AML-193 (cell line): ENCODE results near the gene PIK3R3.
A peak's percentile ranks its signal among the peaks of the same experiment; 100 is the strongest.

Experiments
- DNase-seq, 2 experiments: peaks; one replicate each; lab custom pipeline; 2025; lab: John Stamatoyannopoulos, UW

The PIK3R3 gene

DNA sequence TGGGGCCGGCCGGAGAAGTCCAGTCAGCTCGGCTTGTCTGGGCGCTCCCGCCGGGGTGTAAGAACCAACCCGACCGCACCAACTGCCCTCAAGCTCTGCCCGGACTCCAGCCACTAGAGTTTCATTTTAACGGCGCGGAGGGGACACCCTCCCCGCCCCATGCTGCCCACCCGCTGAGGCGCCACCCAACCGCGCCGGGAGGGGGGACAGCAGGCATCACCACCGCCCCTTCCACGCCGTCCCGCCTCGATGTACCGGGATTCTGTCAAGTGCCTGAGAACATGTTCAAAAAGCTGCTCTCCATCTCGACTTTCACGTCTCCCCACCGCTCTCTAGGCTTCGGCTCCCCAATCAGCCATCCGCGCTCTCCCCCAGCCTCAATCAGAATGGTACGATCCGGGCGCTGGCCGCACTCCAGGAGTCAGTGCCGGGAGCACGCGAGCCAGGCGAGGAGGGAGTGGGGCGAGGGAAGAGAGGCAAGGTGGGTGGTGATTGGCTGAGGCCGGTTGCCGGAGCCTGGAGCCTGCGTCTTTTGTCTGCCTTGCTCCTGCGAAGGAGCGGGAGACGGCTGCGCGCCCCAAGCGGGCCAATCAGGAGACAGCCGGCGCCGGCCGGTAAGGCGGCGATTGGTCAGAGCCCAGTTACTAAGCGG, at the start of gene PIK3R3:
TSS of gene PIK3R3 (minus strand) at position 101 of the 652 bp plus-strand sequence. CDS start 677 bp downstream, outside the sequence.
- DNase-seq = peak; percentile 81 to 85

DNA sequence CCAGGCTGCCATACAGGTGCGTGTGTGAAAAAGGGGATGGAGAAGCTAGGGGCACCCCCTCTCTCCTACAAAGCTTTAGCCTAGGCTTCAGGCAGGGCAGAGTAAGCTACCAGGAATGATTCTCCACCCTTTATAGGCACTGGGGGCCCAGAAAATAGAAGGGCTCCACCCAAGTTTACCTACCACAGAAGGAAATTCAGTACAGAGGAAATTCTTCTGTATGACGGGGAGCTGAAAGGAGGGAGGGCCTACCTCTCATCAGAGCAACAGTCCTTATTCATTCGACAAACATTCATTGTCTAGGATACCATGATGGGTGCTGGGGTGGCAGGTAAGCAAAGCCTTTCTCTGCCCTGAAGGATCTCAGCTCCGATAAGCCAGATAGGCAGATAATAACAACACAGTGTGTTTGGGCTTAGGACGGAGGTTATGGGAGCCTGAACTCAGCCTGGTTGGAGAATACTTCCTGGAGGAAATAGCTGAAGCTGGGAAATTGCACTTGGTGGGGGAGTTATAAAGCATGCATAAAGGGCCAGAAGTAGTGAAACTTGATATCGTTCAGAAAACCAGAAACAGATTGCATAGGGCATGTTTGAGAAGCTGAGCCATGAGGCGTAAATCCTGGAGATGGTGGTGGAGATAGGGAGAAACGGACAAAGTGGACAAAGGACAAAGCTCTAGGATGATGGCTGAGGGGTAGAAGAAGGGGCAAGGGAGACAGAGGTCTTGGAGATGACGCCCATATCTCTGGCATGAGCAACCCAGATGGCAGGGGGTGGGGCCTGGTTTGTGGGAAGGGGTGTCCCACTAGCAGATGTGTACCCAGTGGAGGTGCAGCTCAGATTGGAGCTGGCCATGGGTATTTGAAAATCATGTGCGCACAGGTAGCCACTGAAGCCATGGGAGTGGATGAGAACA, 49.2 kb upstream of the PIK3R3 start:
- DNase-seq = no peak

DNA sequence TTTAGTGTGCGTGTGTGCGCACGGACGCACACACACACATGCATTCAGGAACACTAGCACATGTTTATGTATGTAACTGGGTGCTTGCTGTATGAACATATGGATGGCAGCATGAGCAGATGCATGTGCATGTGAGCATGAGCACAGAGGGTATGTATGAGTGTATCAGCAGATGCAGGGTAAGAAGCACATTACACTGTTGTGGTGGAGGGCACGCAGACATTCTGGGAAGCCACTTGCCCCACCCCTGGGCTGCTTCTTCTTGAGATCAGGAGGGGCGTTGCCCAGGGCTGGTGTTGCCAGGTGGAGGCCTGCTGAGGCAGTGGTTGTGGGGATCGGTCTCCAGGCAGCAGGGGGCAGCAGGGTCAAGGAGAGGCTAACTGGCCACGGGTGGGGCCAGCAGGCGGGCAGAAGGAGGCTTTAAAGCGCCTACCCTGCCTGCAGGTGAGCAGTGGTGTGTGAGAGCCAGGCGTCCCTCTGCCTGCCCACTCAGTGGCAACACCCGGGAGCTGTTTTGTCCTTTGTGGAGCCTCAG, 47.7 kb upstream of the PIK3R3 start:
- peak; percentile 9 to 16 for DNase-seq

DNA sequence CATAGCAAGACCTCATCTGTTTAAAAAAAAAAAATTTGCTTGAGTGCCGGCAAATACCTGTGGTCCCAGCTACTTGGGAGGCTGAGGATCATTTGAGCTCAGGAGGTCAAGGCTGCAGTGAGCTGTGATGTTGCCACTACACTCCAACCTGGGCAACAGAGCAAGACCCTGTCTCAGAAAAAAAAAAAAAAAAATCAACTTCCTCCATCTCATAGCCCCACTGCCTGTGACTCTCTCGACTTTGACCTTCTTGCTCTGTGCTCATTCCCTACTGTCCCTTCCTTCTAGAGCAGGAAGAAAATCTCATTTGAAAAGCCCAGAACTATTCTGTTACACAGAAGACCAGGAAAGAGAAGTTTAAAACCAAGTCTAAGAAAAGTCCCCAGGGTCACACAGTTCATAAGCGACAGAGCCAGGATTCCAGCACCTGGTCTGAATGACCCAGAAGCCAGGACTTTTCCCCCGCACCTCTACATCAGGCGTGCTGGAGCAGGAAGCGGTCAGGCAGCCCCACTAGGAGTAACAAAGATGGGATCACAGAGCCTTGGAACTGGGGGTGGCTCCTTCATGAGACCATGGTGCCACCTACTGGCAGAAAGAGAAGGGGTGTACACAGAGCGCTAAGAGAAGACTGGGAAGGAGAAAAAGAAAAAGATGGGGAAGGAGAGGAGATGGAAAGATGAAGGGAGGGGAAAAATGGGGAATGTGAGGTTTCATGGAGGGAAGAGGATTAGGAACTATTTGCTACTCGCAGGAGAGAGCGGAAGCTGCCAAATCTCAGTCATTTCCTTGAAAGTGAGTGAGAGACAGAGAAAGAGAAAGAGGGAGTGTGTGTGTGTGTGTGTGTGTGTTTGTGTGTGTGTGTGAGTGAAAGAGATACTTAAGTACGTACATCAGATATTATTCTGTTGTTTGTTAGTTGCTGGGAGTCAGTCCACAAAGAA, 47.0 kb upstream of the PIK3R3 start:
- DNase-seq = peak; percentile 51 to 57

DNA sequence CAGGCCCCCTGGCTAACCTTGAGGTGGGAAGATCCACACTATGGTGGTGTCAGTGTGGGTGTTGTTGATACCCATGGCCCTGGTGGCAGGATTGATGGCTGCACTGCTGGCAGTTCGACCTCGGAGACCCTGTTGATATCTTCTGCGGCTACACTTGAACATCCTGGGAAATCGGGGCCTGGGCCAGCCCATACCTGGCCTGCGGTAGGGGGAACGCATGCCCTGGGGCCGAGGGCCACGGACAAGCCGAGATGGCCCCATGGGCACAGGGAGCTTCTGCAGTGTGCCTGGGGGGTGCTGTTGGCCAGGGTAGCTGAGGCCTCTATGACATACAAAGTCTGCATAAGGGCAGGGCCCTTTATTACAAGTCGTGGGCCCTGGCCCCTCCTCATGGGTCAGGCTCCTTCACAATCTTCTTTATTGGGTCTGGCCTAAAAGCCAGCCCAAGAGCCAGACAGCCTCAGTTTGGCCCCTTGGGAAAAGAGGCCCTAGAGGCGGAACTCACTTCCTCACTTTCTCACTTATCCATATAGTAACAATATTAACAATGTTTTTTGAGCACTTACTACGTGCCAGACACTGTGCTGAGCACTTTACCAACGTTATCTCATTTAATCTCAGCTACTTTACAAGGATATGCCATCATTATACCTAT, 43.9 kb upstream of the PIK3R3 start, which contains the start of gene P3R3URF:
TSS of gene P3R3URF (minus strand) at position 278 of the 655 bp plus-strand sequence. CDS start at position 261, 17 bp downstream.
- no peak for DNase-seq

DNA sequence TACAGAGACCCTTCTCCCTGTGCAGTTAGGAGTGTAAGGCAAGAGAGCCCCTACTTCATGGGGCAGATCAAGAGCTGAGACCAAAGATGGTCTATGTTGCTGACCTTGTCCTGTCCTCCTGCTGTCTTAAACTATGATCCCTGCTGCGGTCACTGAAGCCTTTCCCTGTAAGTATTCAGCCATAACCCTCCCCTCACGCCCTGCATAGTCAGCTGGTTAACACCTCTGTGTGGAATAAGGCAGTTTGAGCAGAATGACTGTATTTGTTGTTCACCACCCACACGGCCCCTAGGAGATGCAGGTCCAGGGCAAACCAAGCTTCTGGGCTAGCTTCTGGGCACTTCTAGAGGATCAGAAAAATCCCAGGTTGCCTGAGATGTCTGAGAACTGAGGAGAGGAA, 42.8 kb upstream of the PIK3R3 start:
- DNase-seq = no peak

DNA sequence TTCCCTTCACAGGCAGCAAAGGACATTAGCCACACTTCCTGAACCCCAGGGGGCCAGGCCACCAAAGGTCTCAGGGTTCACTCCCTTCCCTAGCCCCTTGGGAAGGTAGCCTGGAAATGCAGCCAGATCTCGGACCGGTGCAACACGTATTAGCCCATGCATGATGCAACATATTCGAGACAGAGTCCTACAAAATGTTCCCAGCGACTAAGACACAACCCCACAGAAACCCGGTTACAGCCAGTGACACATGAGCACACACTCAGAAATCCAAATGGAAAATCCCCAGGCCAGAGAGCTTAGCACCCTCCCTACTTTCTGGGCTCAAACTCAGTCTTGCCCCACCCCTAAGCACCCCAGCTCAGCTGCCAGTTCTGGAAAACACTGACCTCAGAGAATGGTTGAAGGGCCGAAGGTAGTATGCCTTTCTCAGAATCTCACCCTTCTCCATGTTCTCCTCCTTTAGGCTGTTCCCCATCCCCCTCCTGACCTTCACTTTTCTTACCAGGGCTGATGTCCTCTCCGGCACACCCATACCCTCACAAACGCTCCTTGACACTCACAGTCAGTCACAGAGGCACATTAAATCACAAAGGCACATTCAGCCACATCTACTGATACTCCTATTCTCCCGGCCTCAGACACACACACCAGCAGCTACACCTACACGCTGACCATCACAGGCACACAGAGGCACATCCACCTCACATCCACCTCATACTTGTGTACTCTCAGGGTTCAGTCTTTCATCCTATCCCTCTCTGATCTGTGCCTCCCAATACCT, 42.2 kb upstream of the PIK3R3 start, which contains the start of gene TSPAN1:
TSS of gene TSPAN1 (plus strand) at position 640 of the 784 bp plus-strand sequence. CDS start 6,021 bp downstream, outside the sequence.
- no peak for DNase-seq

DNA sequence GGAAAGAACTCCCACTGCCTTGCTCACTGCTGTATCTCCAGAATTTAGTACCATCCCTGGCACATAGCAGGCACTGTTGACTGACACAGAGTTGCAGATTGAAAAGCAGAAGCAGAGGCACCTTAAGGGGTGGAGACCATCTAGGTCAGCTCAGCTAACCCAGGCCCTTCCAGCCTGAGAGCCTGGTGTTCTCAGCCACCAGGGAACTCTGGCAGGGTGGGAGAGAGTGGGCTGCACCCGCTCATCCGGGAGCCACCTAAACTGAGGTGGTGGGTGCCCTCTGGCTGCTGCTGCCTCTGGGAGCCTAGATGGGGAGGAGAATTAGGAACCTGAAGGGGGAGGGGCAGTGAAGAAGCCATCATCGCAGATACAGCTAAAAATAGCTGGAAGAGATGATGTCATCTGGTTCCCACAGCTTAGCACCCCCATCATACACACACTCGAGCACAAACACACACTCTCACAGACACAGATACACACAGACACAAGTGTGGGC, 41.0 kb upstream of the PIK3R3 start:
- peak in 1 of 2 experiments; percentile 10 for DNase-seq

DNA sequence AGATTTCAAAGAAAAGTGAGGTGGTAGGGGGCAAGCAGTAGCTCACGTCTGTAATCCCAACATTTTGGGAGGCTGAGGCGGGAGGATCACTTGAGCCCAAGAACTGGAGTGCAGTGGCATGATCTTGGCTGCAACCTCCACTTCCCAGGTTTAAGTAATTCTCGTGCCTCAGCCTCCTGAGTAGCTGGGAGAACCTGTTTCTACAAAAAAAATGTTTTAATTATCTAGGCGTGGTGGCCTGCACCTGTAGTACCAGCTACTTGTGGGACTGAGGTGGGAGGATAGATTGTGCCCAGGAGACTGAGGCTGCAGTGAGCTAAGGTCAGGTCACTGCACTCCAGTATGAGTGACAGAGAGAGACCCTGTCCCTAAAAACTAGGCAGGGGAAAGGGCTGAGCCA, 39.9 kb upstream of the PIK3R3 start:
- no peak for DNase-seq

DNA sequence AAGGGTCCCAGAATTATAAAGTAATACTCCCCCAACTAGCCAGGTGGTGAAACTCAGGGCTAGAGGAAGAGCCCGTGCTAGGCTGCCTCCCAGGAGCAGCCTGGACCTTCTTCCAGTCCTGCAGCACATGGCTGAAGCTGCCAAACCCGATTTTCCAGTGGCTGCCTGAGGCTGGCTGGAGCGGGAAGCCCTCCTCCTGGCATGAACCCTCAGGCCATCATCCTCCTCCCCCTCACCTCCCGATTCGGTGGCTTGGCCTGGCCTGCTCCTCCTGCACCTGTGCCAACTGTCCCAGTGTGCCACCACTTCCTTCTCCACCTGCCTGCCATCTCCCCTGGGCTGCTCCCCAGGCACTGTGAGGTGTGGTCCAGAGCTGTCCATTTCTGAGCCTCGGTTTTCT, 39.4 kb upstream of the PIK3R3 start:
- DNase-seq = no peak

DNA sequence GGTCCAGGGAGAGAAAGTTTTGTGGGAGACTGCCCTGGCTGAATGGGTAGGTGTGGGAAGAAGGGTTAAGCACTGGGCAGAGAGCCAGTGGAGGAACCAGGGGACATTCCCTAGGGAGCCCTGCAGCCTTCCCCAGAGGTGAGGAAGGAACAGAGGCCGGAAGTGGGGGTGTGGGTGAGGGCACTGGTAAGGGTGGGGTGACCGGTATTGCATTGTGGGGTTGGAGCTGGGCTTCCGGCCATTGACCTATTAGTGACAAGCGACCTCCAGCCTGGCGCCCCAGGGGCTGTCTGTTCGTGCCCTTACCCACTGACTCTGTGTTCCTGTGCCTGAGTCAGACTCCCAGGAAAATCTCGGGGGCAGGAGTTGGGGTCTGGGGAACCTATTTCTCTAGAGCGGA, 38.9 kb upstream of the PIK3R3 start:
- no peak for DNase-seq

DNA sequence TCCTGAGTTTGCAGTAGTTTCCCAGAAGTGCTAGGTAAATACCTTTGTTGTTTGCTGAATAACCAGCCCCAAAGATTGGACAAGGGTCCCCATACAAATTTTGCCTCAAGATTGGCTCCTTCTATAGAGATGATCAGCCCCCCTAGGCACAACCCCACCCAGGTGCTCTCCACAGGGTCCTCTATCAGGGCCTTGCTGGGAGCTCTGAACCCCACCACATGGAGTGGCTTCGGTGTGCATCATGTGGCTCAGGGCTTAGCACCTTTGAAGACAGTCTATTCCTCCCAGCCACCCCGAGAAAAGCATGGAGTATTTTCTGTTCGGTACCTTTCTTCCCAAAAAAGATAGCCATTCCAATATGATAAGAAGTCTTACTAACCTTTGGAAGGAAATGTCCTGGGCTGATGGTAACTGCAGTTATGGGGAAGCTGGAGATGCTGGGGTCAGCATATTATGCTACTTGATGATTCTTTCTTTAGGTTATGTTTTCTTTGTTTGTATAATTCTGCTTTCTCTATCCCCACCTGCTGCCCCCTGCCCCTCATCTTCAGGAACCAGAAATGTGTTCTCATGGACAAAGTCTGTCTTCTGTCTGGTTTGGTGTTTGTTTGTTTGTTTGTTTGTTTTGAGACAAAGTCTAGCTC, 37.5 kb upstream of the PIK3R3 start:
- no peak for DNase-seq

DNA sequence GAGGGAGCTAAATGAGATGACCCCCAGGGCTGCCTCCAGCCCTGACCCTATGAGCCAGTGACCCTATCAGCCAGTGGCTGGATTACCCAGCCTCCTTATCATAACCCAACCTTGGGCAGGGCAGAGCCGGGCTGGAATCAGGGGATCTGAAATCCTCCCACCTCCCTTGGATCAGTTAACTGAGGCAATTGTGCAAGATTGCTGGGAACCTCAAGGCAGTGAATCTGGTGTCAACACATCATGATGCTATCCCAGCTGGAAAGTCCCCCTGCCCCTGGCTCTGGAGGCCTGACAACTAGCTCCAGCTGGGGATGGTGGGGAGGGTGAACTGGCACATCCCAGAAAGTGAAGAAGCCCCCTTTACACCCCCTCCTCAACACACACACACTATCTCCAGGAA, 36.0 kb upstream of the PIK3R3 start:
- DNase-seq = no peak

DNA sequence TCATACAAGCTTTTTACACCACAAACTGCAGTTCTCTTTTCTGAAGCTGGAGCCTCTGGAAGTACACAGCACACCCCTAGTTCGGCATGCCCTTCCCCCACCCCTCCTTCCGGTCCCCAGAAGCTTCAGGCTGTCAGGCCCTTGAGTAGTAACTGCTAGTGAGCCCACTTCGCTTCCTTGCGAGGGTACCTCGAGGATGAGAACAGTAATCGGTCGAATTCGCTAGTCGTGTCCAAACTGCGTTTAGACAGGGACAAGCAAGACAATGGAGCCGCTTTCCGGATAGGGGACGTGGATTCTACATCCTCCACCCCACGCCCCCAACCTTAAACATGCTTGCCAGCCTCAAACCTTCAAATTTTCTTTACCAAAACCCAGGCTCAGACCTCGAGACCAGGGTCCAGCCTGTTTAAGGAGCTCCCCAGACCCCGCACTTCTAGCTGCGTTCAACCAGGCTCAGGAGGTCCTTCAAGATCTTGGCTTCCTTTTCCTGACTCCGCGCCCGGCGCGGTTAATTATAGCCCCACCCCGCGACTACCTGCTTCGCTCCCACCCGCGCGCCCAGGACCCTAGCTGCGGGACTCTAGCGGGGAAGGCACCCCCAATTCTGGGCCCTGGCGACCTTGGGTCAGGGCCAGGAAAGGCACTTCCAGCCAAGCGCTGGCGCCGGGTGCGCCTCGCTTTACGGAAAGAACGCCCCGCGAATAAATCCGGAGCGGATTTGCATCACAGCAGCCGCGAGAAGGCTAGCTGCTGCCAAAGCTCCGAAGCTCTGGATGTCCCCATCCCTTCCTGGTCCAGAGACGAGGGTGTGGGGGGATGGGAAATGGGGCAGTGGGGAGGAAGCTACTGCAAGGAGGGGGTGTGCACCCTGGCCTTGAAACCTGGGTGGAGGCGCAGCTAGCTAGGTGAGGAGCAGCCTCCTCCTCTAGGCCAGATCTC, 34.4 kb upstream of the PIK3R3 start:
- peak; percentile 21 to 31 for DNase-seq

DNA sequence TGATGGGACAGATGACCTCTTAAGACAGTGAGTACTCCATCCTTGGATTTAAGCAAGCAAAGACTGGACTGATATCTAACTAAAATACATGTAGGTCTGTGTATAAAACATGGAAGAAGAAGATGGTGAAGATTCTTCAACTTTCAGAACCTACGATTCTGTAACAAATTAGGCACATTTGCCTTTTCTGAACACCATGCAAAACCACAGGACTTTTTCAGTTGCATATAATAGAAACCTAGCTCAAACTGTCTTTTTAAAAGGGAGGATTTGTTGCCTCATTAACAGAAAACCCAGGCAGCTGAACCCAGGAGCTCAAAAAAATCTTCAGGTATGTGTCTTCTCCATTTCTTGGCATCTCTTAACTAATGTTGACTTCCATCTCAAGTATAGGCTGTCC, 27.8 kb upstream of the PIK3R3 start:
- DNase-seq = no peak

DNA sequence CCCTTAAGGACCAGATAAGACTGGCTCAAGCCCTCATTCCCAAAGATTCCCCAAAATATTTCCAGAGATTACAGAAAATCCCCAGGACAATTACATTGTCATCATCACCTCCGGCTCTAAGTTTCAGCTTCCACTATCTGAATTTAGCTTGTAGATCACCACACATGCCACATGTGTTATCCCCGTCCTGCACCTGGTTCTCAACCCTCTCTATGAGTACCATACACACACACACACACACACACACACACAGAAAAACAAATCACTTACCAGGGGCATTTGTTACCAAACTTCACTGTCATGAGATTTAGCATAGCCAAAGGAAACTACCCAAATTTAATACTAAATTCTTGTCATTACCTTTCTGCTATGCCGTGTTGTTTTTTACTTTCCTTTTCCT, 27.1 kb upstream of the PIK3R3 start:
- no peak for DNase-seq

DNA sequence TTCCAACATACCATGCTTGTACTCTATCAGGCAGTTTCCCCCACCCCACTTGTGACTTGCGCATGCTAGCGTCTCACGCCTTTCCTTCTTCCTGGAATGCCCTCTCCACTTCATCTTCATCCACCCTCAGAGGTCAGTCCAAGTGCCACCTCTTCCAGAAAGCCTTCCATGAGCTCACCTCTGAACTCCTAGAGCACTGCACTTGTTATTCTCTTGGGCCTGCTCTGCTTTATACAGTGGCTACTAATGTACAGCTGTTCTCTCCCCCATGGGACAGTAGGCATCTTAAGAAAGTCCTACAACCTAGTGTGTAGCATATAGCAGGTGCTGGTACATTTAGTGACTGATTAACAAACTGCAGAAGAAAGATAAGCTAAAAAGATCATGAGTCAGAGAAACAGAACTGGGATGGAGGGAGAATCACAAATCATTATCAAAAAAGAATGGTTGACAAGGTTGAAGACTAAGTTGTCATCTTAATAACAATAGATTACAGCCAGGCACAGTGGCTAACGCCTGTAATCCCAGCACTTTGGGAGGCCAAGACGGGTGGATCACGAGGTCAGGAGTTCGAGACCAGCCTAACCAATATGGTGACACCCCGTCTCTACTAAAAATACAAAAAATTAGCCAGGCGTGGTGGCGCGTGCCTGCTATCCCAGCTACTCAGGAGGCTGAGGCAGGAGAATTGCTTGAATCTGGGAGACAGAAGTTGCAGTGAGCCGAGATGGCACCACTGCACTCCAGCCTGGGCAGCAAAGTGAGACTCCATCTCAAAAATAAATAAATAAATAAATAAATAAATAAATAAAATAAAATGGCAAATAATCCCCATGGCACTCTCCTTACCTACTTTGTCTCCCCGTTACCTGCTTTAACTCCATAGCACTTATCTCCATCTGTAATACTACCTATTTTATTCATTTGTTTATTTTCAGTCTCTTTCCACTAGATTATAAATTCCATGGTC, 26.2 kb upstream of the PIK3R3 start:
- no peak for DNase-seq
